NCI-H82 (cell line): ENCODE results near the gene MRGPRF.

Source experiments
- DNase-seq: peaks from one replicate; lab custom pipeline; 2025; lab: John Stamatoyannopoulos, UW

MRGPRF gene

DNA sequence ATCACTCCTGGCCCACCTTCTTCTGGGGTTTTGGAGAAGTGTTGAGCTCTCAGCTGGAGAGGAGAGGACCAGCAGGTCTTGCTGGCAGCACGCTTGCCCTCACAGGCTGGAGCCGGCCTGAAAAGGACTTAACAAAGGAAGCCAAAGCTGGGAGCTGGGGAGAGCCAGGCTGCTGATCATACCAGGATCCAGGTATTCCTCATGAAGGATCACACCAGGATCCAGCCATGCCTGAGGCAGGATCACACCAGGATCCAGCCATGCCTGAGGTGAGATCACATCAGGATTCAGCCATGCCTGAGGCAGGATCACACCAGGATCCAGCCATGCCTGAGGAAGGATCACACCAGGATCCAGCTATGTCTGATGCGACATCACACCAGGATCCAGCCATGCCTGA is 49.3 kb downstream of the MRGPRF start:
- no peak for DNase-seq

DNA sequence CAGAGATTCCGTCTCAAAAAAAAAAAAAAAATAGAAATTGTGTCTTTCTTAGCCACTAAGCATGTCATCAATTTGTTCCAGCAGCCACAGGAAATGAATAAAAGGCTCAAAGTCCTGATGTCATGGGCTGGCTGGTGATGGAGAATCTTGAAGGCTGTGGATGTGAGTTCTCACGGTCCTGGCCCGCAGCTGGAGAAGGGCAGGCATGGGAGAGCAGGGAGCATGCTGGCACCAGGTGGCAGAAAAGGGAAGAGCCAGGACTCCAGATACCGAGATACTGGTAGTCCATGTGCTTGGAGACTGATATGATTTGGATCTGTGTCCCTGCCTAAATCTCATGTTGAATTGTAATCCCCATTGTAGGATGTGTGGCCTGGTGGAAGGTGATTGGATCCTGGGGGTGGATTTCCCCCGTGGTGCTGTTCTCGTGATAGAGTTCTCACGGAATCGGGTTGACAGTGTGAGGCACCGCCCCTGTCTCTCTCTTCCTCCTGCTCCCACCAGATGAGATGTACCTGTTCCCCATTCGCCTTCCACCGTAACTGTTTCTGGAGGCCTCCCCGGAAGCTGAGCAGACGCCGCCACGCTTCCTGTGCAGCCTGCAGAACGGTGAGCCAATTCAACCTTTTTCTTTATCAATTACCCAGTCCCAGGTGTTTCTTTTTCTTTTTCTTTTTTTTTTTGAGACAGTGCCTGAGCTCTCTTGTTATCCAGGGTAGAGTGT is 50.4 kb downstream of the MRGPRF start:
- no peak for DNase-seq

DNA sequence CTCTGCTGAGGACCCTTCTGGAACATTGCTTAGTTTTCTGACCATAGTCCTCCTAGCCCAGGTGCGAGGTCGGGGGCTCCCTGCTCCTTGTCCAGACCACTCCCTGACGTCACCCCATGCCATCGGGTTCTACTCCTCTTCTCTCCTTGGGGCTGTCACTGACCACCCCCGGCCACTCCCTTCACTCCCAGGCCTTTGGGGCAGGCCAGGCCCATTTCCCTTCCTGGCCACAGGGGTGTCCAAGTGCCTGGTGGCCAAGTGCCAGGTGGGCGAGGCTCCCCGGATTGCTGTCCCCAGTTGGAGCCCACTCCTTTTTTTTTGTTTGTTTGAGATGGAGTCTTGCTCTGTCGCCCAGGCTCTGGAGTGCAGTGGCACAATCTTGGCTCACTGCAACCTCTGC is 51.8 kb downstream of the MRGPRF start:
- DNase-seq, result no peak

DNA sequence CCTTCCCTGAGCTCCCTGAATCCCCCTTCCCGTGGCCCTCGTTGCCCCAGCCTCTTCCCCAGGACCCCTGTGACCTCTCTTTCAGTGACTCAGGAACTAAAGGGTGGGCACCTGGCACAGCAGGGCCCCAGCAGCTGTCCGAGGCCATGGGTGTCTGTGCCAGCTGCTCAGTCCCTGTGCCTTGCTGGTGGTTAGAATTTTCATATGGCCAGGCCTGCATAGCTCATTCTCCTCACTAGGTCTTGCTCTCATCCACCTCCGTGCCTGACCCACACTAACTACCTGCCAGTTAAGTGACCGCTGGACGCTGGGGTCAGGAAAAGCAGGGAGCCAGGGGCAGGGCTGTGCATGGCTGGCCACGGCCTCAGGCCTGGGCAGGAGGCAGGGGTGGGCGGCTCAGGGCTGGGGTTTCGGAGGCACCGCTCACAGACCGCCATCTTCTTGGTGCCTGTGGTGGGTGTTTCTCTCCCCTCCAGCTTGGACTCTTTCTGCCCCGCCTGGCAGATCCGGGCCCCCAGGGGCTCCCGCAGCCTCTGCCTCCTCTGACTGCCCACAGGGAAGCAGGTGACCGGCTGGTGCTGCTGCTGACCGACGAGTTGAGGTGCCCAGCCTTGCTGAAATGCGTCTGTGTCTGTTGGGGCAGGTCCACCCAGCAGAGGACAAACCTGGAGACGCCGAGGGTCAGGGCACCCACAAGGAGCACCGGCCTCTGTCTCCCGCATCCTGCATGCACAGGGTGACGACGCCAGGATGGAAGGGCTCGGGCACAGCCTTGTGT is 52.6 kb downstream of the MRGPRF start:
- no peak for DNase-seq

DNA sequence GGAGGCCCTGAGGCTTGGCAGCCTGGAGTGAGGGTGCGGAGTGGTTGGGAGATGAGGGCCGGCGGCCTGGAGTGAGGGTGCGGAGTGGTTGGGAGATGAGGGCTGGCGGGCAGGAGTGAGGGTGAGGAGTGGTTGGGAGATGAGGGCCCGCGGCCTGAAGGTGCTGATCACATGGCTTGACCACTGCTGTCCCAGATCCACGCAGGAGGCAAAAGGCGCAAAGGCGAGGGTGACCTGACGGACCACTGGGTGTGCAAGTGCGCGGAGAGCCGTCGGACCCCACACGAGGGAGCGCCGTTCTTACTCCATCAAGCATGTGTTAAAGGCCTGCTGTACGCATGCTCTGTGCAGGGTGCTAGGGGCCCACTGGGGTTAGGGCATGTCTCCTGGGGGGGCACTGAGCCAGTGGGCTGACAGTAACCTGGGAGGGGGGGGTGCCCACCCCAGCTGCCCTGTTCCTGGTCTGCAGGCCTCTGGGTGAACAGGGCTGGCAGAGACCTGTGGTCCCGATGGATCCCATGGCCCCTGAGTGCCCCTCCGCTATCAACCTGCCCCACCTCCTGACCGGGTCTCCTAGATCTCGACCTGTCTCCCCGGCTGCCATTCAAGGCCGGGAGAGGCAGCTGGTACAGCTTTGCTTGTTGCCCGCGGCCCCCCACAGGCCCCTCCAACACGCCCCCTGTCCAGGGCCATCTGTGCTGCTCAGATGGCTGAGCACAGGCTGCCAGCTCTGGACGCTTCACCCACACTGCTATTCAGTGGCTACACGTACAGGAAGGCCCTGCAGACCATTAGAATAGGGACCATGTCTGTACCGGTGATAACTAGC is 53.4 kb downstream of the MRGPRF start:
- DNase-seq, result peak; percentile 19

DNA sequence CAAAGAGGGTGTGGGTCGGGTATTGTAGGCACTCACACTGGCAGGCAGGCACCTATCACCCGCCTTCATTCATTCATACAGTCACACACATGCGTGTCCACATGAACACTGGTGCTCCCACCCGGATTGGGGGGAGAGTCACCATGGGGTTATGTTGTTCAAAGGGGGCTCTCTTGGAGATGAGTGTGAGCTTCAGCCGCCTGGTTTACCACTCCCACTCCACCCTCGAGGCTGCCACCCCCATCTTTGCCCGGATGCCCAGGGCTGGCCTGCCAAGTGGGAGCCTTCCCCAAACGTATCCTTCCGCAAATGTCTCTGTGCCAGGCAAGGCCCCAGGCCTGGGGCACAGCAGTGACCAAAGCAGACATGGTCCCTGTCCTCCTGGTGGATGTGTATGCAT is 54.8 kb downstream of the MRGPRF start:
- DNase-seq, result no peak

DNA sequence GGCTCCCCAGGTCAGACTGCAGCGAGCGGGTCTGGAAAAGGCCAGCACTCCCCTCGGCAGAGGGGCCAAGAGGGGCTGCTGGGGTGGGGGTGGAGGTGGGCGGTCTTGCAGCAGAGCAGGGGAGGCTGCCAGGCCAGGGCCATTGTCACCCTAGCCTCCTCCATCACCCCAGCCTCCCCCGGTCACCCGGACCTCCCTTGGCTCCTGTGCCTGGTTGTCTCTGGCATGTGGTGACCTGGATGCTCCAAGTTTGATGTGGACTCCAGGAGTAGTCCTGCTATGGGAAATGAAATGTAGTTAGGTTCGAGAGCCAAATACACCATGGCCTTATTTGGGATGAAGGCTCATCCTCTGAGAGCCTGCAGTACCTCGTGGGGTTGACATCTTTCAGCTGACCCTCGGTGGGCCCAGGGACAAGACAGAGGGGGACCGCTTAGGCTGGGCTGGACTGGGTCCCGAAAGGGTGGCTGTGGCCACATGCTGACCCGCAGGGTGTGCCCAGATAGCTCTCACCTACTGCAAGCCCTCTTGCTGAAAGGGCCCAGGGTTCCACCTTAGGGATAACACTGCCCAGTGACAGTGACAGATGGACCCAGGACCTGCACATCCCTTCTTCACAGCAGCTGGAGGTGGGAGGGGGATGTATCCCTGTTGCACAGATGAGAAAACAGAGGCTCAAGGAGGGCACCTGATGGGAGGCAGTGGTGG is 56.3 kb downstream of the MRGPRF start:
- DNase-seq, result no peak

DNA sequence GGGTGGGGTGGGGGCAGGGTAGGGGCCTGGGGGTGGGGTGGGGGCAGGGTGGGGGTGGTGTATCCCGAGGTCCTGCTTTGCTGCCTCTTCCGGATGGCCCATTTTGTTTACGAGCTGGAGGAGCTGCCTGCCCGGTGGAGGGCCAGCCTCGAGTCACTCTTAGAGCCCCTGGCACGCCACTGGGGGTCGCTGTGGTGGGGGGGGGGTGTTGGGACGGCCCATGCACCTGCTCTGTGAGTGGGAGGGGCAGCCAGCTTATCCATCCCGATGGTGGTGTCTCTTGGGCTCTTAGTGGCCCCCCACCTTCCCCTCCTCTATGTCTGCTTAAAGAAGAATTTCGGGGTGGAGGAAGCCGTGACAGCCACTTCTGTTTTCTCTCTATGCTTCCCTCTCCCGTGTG is 56.9 kb downstream of the MRGPRF start:
- peak; percentile 6 for DNase-seq

DNA sequence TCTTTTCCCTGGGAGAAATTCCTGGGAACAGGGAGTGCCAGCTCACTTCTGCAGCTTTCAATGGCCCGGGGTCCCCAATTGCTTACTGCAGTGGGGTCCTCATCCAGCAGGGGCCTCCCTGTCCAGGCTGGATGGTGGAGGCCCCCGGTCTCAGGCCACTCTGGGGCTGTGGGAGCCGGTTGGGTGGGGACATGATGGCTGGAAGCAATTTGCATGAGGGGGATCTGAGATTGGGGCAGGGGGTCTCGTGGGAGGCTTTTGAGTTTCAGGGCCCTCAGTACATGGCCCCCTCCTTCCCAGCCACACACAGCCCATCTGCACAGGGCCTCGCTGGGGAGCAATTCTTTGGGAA is 57.5 kb downstream of the MRGPRF start:
- no peak for DNase-seq

DNA sequence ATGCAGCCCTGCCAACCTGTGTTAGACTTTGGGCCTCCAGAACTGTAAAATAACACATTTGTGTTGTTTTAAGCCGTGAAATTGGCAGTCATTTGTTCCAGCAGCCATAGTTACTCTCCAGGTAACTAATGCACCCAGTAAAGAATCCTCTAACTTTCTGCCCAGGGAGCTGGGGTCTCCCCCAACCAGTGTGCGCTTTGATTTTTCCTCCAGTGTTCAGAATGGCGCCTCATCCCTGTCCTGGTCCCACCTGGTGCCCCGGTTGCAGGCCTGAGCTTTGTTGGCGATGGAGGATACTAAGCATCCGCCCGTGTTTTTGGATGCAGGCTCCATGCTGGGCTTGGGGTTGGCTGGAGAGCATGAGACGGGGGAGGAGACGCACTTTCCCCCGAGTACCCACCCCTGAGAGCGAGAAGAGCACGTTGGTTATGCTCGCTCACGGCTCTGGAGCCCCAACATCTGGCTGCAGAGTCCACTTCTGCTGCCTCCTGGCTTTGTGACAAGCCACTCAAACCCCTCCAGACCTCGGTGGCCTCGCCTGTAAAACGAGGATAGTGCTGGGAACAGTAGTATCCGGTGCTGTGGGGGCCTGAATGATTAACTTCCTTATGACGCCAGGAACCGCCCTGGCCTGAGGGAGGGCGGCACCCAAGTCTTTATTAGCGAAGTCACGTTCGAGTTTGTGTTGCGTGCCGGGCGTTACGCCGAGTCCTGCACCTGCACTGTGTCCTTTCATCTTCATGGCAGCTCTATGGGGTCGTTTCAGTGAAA is 58.0 kb downstream of the MRGPRF start:
- no peak for DNase-seq
